CD4-positive, CD25-positive, alpha-beta regulatory T cell (primary cell): Measurements from ENCODE around the gene LRRC73. TPM values are rescaled to one million over a fixed set of nuclear protein-coding genes. Genes with fewer than 3 reads are reported as not detected.

Experiments used
- ATAC-seq, 2 donors: fragments of 150-1000 bp; cut with Tn5 transposase; one replicate each; pipeline ENCODE4 v1.10.0; 2021; ENCODE audit warnings: low read depth in 2 of 2, moderate number of reproducible peaks in 2 of 2, moderate library complexity in 1 of 2
- DNase-seq, 3 donors: peaks; one replicate each; pipeline versions ENCODE4 v3.0.0 to v3.0.0-alpha.2; 2012 to 2022; ENCODE audit warnings: mixed read lengths in 1 of 3
- H3K27ac ChIP-seq: one replicate; pipeline ENCODE4 v1.7.0; 2013; ENCODE audit warnings: mild to moderate bottlenecking, low read length; ENCODE audit not compliant: insufficient read depth, poor library complexity, severe bottlenecking
- H3K27me3 ChIP-seq: one replicate; pipeline ENCODE4 v1.7.0; 2013; ENCODE audit warnings: low read length; ENCODE audit not compliant: control insufficient read depth, insufficient read depth
- H3K36me3 ChIP-seq: one replicate; pipeline ENCODE4 v1.7.0; 2013; ENCODE audit warnings: mild to moderate bottlenecking, low read length, moderate library complexity; ENCODE audit not compliant: control insufficient read depth, insufficient read depth
- H3K4me1 ChIP-seq: 2 replicates; pipeline ENCODE4 v1.7.0; 2013; ENCODE audit warnings: mild to moderate bottlenecking, low read length; ENCODE audit not compliant: insufficient read depth, control insufficient read depth, poor library complexity, severe bottlenecking
- H3K4me3 ChIP-seq: one replicate; pipeline ENCODE4 v1.7.0; 2013; ENCODE audit warnings: low read depth, mild to moderate bottlenecking, low read length, moderate library complexity
- H3K9me3 ChIP-seq, 2 experiments: 1 replicate in 1 of 2; 2 replicates in 1 of 2; pipeline ENCODE4 v1.7.0; 2013; ENCODE audit warnings: low read length in 2 of 2, mild to moderate bottlenecking in 1 of 2, moderate library complexity in 1 of 2; ENCODE audit not compliant: control insufficient read depth in 2 of 2
- H3K27ac Mint-ChIP-seq, 3 donors: one replicate each; pipeline ENCODE4 v1.8.0; 2020 to 2022; ENCODE audit warnings: mild to moderate bottlenecking in 3 of 3, mixed read lengths in 3 of 3, moderate library complexity in 2 of 3
- H3K27me3 Mint-ChIP-seq: one replicate; pipeline ENCODE4 v1.8.0; 2022; ENCODE audit warnings: mild to moderate bottlenecking, mixed read lengths
- H3K36me3 Mint-ChIP-seq: one replicate; pipeline ENCODE4 v1.8.0; 2020; ENCODE audit warnings: mixed read lengths
- H3K4me1 Mint-ChIP-seq, 4 donors: one replicate each; pipeline ENCODE4 v1.8.0; 2020 to 2022; ENCODE audit warnings: mixed read lengths in 4 of 4, mild to moderate bottlenecking in 1 of 4
- H3K4me3 Mint-ChIP-seq, 4 donors: one replicate each; pipeline ENCODE4 v1.8.0; 2020 to 2022; ENCODE audit warnings: mild to moderate bottlenecking in 4 of 4, mixed read lengths in 4 of 4, moderate library complexity in 3 of 4
- H3K9me3 Mint-ChIP-seq, 7 donors: one replicate each; pipeline ENCODE4 v1.8.0; 2020 to 2022; ENCODE audit warnings: mixed read lengths in 7 of 7, mild to moderate bottlenecking in 3 of 7, moderate library complexity in 2 of 7
- polyA plus RNA-seq, 4 donors: library from polyadenylated mRNA; unstranded; fragments of 300-500 nt; fragmentation: Illumina TruSeq; gene quantifications; one replicate each; pipeline ENCODE4 v1.2.3, GENCODE V29; 2021
- total RNA-seq: library from RNA; stranded (reverse); gene quantifications from one replicate; pipeline ENCODE4 v1.2.3, GENCODE V29; 2022

LRRC73 gene
- total and polyA plus RNA-seq, 5 donors from 2014 or later: 0.30 TPM; not detected in 4

DNA sequence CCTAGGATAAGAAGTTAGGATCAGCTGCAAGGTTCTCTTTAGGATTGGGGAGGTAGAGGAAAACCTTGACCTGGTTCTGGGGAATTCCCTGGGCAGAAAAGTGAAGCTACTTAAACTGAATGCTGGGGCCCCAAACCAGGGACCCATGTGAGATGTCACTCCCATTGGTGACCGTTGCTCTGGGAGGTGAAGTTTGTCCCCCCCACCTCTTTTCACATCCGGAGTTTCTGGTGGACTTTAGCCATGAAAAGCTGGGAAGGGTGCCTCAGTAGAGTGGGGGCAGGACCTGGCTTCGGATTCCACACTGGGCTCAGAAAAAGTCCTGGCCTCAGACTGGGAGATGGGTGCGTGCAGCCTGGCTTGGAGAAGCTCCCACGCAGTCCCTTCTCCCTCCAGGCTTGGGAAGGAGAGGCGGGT lies 19.6 kb downstream of the LRRC73 start:
- H3K9me3 Mint-ChIP-seq: no peaks in the 10 kb centered on the region
- Histone ChIP-seq H3K36me3 (peaks cover 8% of the 10 kb centered on the region), H3K27ac (no peak overlapping the region), H3K4me1 (peaks cover 19% of the 10 kb centered on the region), H3K27me3 (no peaks in the 10 kb centered on the region), H3K4me3 (no peak overlapping the region), H3K9me3 (no peaks in the 10 kb centered on the region)
- peaks cover 4 to 48% (median 23%) of the 10 kb centered on the region in 4 donors for H3K4me1 Mint-ChIP-seq
- ATAC-seq (no peak), DNase-seq (no peak)
- no peaks in the 10 kb centered on the region for H3K27me3 Mint-ChIP-seq
- peaks cover 12% of the 10 kb centered on the region for H3K36me3 Mint-ChIP-seq
- no peak overlapping the region for H3K4me3 Mint-ChIP-seq
- H3K27ac Mint-ChIP-seq: no peak overlapping the region

DNA sequence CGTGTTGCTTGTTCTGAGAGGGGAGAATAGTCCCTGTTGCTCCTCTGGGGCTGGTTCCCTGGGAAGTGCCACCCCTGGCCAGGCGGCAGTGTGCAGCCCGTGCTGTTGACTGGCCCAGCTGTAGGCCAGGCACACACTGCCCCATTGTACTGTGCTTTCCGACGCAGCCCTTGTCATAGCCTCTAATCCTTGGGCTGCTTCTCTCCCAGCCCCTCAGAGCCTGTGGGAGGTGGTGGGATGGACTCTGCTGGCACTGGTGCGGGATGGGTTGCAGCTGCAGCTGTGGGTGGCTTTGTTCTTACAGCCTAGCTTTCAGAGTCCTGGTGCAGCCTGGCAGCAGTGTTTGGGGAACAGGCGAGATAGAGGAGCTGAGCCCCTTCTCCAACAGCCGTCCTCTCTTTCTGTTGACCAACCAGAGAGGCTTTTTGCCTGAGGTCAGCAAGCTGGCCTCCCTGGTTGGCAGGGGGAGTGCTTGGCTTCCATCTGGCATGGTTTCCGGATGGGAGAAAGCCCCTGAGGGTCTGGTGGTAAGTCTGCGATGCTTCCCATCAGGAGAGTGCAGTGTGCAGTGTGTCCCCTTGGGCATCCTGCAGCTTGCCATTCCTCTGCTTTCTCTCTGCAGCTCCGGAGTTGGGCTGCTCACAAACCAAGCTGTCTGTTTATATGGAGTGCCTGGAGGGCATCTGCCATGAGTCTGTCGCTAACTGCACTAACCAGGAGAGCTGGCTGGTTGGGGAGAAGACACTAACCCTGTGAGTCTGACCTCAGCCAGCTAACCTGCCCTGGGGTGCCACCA lies 20.7 kb downstream of the LRRC73 start:
- Mint-ChIP-seq H3K4me3 (no peak overlapping the region), H3K27ac (peak overlapping the region in 1 of 3 donors; percentile 60), H3K36me3 (peaks cover 15% of the 10 kb centered on the region), H3K9me3 (no peaks in the 10 kb centered on the region), H3K27me3 (no peaks in the 10 kb centered on the region), H3K4me1 (peaks cover 4 to 42% (median 17%) of the 10 kb centered on the region in 4 donors)
- H3K27ac ChIP-seq: no peak overlapping the region
- H3K4me1 ChIP-seq: peaks cover 9% of the 10 kb centered on the region
- no peaks in the 10 kb centered on the region for H3K9me3 ChIP-seq
- H3K4me3 ChIP-seq: no peak overlapping the region
- peaks cover 8% of the 10 kb centered on the region for H3K36me3 ChIP-seq
- ATAC-seq: no peak
- no peak for DNase-seq
- H3K27me3 ChIP-seq: no peaks in the 10 kb centered on the region

- H3K9me3 Mint-ChIP-seq: no peaks in the 10 kb centered on the region
- DNase-seq: no peak
These were observed 21.4 kb downstream of the LRRC73 start for GRCh38 chr6:43488667-43489276.

GRCh38 chr6:43481591-43482236 lies 28.4 kb downstream of the LRRC73 start:
- H3K9me3 Mint-ChIP-seq: no peaks in the 10 kb centered on the region
- H3K4me1 Mint-ChIP-seq: peaks cover 29 to 63% (median 50%) of the 10 kb centered on the region in 4 donors
- DNase-seq: no peak
- peak overlapping the region in 1 of 4 donors; percentile 15 for H3K4me3 Mint-ChIP-seq
- H3K4me3 ChIP-seq: no peak overlapping the region
- H3K27me3 ChIP-seq: no peaks in the 10 kb centered on the region
- H3K36me3 ChIP-seq: no peaks in the 10 kb centered on the region
- H3K27ac ChIP-seq: no peak overlapping the region
- H3K9me3 ChIP-seq: no peaks in the 10 kb centered on the region
- no peak overlapping the region for H3K27ac Mint-ChIP-seq
- no peak for ATAC-seq
- no peaks in the 10 kb centered on the region for H3K27me3 Mint-ChIP-seq
- peaks cover 15% of the 10 kb centered on the region for H3K36me3 Mint-ChIP-seq
- H3K4me1 ChIP-seq: peaks cover 22% of the 10 kb centered on the region

More at GRCh38 chr6:43488667-43489276, 21.4 kb downstream of the LRRC73 start:
- no peak overlapping the region for H3K4me3 ChIP-seq
- H3K9me3 ChIP-seq: no peaks in the 10 kb centered on the region
- peaks cover 3% of the 10 kb centered on the region for H3K4me1 ChIP-seq
- peak overlapping the region in 2 of 3 donors; percentile 15 to 84 for H3K27ac Mint-ChIP-seq
- no peaks in the 10 kb centered on the region for H3K27me3 ChIP-seq
- H3K4me3 Mint-ChIP-seq: no peak overlapping the region
- H3K36me3 Mint-ChIP-seq: peaks cover 15% of the 10 kb centered on the region
- H3K36me3 ChIP-seq: peaks cover 8% of the 10 kb centered on the region
- no peak overlapping the region for H3K27ac ChIP-seq
- peaks cover 2 to 36% (median 13%) of the 10 kb centered on the region in 4 donors for H3K4me1 Mint-ChIP-seq
- ATAC-seq: no peak
- no peaks in the 10 kb centered on the region for H3K27me3 Mint-ChIP-seq

- H3K36me3 Mint-ChIP-seq: peaks cover 12% of the 10 kb centered on the region
- H3K4me1 Mint-ChIP-seq: peaks cover 32 to 64% (median 53%) of the 10 kb centered on the region in 4 donors
- H3K4me1 ChIP-seq: peaks cover 22% of the 10 kb centered on the region
- H3K4me3 Mint-ChIP-seq: peak overlapping the region in 2 of 4 donors; percentile 55 to 74
- no peak for DNase-seq
- no peak overlapping the region for H3K4me3 ChIP-seq
- no peaks in the 10 kb centered on the region for H3K9me3 ChIP-seq
- no peaks in the 10 kb centered on the region for H3K9me3 Mint-ChIP-seq
- no peaks in the 10 kb centered on the region for H3K36me3 ChIP-seq
- H3K27me3 ChIP-seq: no peaks in the 10 kb centered on the region
- H3K27ac ChIP-seq: no peak overlapping the region
- ATAC-seq: no peak
- no peaks in the 10 kb centered on the region for H3K27me3 Mint-ChIP-seq
- H3K27ac Mint-ChIP-seq: no peak overlapping the region
These were observed 29.1 kb downstream of the LRRC73 start for GRCh38 chr6:43481075-43481474.

DNA sequence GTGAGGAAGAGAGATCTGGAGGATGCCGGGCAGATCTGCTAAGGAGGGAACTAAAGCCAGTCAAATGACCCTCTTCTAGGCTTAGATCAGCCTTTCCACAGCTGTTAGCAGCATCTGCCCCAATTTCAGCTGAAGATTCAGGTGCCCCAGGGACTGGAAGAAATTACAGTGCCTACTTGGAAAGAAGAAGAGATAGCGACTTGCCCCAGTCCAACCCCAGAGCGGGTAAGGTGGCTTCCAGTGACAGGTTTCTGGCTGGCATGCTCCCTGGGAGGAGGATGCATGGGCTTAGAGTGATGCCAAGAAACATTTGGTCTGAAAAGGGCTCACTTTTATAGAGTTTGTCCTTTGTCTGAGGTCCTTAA lies 32.2 kb downstream of the LRRC73 start:
- Histone ChIP-seq H3K27me3 (no peaks in the 10 kb centered on the region), H3K27ac (peak overlapping the region; percentile 94), H3K9me3 (no peaks in the 10 kb centered on the region), H3K4me1 (peaks cover 22% of the 10 kb centered on the region), H3K4me3 (peak overlapping the region; percentile 84), H3K36me3 (no peaks in the 10 kb centered on the region)
- H3K4me3 Mint-ChIP-seq: peak overlapping the region; percentile 93 to 98 (median 95)
- no peak for ATAC-seq
- H3K27ac Mint-ChIP-seq: peak overlapping the region; percentile 95 to 99 (median 97)
- H3K27me3 Mint-ChIP-seq: peaks cover 4% of the 10 kb centered on the region
- H3K4me1 Mint-ChIP-seq: peaks cover 27 to 55% (median 44%) of the 10 kb centered on the region in 4 donors
- peak in 1 of 3 donors; percentile 12 for DNase-seq
- peaks cover 4% of the 10 kb centered on the region for H3K36me3 Mint-ChIP-seq
- no peaks in the 10 kb centered on the region for H3K9me3 Mint-ChIP-seq

DNA sequence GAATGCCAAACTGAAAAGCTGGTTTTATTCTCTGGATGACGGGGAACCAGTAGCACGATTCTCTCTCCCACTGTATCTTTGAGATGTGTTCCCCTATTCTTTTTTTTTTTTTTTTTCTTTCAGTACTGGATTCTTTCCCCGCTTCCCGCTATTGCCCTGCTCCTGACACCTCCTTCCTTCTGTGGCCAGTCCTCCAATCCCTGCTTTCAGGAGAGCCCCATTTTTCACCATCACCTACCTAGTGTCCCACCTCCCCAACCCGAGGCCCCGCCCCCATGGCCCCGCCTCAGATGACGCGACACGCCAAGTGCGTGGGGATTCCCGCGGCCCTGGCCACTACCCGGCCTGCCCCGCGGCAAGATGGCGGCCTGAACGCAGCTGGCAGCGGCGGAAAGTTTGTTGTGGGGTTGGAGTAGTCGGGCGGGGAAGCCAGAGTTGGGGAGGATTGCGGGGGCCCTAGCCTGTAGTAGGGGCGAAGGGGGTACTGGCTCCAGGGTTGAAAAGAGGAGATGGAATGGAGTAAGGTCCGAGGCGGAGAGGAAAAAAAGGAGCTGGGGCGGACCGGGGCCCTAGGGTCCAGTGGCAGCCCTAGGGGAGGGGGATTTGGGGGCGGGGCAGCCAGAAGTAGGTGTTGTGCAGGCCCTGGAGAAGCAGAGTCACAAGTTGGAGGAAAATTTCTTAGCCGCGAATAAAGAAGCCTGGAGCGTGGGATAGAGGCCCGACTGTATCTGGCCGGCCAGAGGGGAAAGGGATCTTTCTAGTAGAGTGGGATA lies 32.7 kb downstream of the LRRC73 start, which contains the start of gene TJAP1:
TJAP1 (plus strand) TSS at position 336 of the 773 bp plus-strand sequence. CDS start 21,432 bp downstream, outside the sequence.
- H3K4me3 ChIP-seq: peak within 1 kb of the TSS; percentile 84
- Mint-ChIP-seq H3K27ac (peak within 1 kb of the TSS; percentile 95 to 99 (median 97)), H3K36me3 (peaks cover 3% of the 10 kb centered on the region), H3K27me3 (peaks cover 4% of the 10 kb centered on the region), H3K4me3 (peak within 1 kb of the TSS; percentile 93 to 98 (median 95)), H3K4me1 (peaks cover 25 to 53% (median 43%) of the 10 kb centered on the region in 4 donors), H3K9me3 (no peaks in the 10 kb centered on the region)
- H3K36me3 ChIP-seq: no peaks in the 10 kb centered on the region
- peak within 1 kb of the TSS; percentile 94 for H3K27ac ChIP-seq
- DNase-seq (peak; percentile 91 to 94 (median 93)), ATAC-seq (peak; percentile 100)
- no peaks in the 10 kb centered on the region for H3K9me3 ChIP-seq
- H3K27me3 ChIP-seq: no peaks in the 10 kb centered on the region
- peaks cover 22% of the 10 kb centered on the region for H3K4me1 ChIP-seq
